DOHH2 (cell line): ENCODE measurements around the gene GCLM.

Experiments used
- CTCF ChIP-seq: fragments of 200-600 bp; sonication (generic); IDR thresholded peaks from one replicate; pipeline ENCODE4 v1.5.1; 2014; ENCODE audit warnings: antibody characterized with exemption, mild to moderate bottlenecking, low read depth, low read length; ENCODE audit not compliant: poor library complexity, severe bottlenecking
- EZH2phosphoT487 ChIP-seq: fragments of 200-600 bp; sonication (generic); IDR thresholded peaks from 2 replicates; pipeline ENCODE4 v1.6.1; 2017; ENCODE audit warnings: borderline replicate concordance, mild to moderate bottlenecking, antibody characterized with exemption, low read length, moderate library complexity, mixed read lengths

- TF ChIP-seq CTCF, result no peak
- TF ChIP-seq EZH2phosphoT487, result no peak
These were observed 3.5 kb downstream of the GCLM start for GRCh38 chr1:93905734-93906133.
